IPS DF 19.7 (cell line): ENCODE data around the gene CPNE4.
"Not testable (repeated sequence)": the region's sequence is repeated elsewhere in the genome, so short reads cannot be mapped to it uniquely, and the experiment has no call there.

Experiments
- DNase-seq: peaks from one replicate; pipeline ENCODE4 v3.0.0-alpha.2; 2013; ENCODE audit warnings: low read depth, low spot score

The CPNE4 gene

DNA sequence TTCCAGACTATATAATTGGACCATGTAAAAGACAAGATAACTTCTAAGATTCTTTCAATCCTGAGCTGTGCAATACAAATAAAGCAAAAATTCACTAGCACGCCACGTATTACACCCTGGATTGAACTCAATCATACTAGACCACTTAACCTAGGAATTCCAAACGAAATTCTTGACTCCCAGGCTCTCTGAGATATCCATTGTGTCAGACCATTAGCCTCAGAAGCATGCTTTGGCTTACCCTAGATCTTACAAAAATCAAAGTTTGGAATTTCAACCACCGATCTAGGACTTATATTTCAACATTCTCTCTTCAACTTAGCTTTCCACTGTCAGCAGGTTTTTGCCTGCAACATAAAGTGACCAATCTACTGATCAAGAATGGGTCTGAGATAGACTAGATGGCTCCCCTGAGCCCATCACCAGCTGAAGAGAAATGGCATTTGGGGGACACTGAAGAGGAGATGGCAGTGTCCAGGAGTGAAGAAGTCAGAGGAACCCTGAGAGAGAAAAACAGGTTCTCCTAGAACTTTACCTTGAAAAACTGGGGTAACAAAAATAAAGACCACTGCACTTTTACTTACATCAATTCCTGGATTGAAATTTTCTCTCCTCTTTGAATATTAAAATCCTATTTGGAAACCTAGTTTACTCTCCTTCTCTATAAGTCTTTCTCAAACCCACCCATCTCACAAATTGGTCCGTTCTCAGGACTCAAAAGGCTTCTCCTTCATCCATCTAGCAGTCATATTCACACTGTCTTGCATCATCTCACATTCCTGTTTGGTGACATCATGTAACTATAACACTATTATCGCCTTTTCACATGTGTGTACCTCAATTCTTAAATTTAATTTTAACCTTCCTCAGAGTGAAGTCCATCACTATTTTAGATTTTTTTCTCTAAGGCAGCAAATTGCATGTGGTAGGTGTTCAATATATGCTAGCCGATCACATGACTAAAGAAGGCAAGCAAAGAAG lies 18.5 kb downstream of the CPNE4 start:
- no peak for DNase-seq

- DNase-seq, result no peak
Measured at GRCh38 chr3:132014105-132014504, 20.7 kb downstream of the CPNE4 start.

DNA sequence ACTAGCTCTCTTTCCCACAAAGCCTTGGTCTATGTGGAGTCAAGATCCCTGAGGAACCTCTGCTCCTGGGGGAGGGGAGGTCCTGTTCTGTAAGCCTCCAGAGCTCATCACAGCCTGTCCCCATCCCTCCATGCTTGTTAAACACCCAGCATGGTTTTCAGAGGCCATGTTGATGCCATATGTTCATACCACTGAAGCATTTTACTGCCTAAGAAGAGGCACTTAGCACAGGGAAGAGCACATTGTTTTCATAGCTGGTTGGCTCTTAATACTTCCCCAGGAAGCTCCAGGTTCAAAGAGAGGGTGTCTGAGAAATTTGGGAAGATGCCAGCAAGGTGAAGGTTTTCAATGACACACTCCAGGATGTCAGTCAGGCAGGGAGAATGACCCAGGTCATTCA lies 25.6 kb downstream of the CPNE4 start:
- no peak for DNase-seq

DNA sequence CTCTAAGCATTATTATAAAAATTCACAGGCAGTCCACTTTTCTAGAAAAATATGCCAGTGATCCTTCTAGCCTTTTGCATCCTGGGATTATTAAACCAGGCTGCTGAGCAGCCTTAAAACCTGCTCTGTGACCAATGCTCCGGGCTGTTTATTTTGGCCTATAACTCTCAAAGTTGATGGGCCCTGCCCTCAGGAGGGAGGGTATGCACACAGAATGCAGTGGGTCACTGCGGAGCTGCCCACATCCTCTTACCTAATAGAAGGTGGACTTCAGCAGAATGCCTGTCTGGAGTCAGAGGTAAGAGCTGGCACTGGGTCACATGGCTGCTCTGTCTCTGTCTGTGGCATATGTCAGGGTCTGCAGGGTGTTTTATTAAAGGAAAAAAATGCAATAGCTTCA lies 26.0 kb downstream of the CPNE4 start:
- no peak for DNase-seq

GRCh38 chr3:132007617-132008016 lies 27.2 kb downstream of the CPNE4 start:
- no peak for DNase-seq

GRCh38 chr3:132006605-132007204 lies 28.1 kb downstream of the CPNE4 start:
- no peak for DNase-seq

DNA sequence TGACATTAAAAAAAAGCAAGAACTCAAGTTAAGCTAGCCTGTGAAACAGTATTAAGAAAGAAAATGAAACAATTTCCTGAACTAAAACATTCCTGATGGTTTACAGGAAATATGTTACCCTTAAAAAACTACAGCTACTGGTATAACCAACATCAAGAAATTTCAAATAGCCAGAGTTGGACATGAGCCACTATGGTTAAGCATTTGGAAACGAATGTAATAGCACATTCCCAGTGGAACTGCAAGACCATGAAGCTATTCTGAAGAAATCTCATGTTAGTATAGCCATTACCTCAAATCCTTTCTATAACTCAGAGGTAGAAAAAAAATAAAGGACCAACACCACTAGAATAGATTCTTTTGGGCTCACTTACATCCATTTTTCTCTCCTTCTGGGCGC lies 30.2 kb downstream of the CPNE4 start:
- DNase-seq, result no peak

GRCh38 chr3:132003685-132004084 lies 31.1 kb downstream of the CPNE4 start:
- DNase-seq, result no peak

DNA sequence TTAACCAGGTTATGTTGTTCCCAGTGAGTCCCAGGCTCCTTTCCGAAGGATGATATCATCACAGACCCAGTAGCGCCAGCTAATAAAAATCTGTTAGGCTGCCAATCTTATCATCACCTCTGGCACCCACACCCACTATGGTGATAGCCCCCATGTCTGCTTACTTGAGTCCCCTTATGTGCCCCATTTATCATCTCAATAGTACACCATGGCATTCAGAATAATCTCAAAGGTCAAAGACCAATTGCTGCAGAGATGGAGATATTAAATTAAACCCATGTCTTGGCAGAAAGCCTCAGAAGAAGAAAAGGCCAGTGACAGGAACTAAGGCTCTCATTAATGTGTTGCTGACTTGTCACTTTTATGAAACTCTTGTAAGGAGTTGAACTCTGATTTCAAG lies 32.8 kb downstream of the CPNE4 start:
- no peak for DNase-seq

GRCh38 chr3:132001036-132001435 lies 33.8 kb downstream of the CPNE4 start:
- DNase-seq, result no peak

- no peak for DNase-seq
Measured at GRCh38 chr3:131998027-131998426, 36.8 kb downstream of the CPNE4 start.

DNA sequence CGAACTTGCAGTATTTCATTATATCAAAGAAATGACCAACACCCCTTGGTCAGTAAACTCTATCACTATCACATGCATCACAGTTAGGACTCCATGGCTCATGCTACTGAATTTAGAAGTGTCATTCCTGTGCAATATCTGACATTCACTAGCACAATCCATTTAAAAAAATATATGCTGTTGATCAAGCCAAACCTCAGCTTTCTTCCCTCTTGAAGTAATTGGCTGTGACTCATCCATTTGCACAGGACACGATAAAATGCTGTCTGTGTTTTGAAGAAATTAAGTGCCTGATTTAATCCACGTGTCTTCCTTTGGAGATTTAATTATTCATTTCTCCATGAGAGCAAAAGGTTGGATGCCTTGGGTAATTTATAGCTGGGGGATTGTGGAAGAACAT lies 38.9 kb downstream of the CPNE4 start:
- no peak for DNase-seq

DNA sequence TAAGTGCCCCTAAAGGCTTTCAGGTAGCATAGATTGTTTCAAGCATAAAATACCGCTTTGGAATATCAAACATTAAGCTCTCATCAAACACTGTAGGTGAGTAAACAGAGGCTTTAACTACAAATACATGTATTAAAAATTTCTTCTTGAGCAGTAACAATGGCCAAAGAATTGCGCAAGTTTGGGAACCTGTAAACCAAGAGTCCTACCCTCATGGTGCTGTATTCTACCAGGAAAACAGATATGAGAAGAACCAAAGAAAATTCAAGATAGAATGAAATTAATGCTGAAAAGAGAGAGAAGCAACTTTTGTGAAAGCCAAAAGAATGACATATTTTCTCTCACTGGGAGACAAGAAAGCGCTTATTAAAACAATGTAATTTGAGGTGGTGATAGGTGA lies 45.5 kb downstream of the CPNE4 start:
- DNase-seq, result no peak

GRCh38 chr3:131988209-131988608 lies 46.6 kb downstream of the CPNE4 start:
- no peak for DNase-seq

DNA sequence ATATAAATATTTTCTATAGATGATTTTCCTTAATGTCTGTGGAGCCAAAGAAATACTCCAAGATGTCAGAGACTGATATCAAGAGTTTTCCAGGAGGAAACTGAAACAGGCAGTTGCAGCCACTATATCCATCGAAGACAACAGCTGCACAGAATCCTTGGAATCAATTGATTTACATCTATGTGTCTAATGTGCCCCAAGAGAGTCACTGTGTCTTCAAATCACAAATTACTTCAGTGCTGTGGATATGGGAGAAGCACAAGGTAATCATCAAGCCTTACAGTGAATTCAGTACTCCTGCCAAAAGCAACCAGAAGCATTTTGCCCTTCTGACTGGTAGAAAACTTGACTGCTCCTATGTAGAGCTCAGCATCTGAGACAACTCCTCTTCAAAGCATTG lies 51.1 kb downstream of the CPNE4 start:
- no peak for DNase-seq

GRCh38 chr3:131981323-131981722 lies 53.5 kb downstream of the CPNE4 start:
- DNase-seq, result no peak

DNA sequence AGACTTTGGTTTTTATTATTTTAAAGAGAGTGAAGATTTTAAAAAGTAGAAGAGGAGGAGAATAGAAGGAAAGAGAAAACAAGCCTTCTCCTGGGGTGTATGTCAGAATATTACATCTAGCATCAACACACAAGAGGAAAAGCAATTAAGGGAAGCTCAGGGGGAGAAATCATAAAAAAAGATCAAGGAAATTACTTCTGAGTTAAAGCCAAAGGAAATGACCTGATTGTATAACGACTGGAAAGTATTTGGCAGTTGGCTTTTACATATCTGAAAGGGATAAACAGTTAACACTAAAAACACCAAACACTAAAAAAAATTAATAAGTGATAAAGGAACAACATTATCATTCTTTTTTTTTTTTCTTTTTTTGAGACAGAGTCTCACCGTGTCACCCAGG lies 58.4 kb downstream of the CPNE4 start:
- DNase-seq, result no peak

DNA sequence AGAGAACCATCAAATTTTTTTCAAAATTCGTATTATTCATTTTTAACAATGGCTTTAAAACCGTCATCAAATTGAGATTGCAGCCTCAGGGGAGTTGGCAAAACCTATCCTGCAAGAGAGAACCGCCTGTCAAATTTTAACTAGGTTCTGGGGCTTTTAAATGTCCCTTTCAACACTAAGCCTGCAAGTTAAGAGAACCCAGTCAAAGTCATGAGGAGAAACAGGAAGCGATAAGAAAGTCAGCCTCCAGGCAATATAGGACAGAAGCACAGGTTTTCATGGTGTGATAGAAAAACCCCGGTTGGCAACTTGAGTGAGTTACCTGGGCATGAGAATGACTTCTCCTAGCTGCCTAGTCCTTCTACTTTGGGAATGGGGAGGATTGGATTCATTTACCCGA lies 59.8 kb downstream of the CPNE4 start:
- no peak for DNase-seq

GRCh38 chr3:131973731-131974130 lies 61.1 kb downstream of the CPNE4 start:
- DNase-seq, result no peak

DNA sequence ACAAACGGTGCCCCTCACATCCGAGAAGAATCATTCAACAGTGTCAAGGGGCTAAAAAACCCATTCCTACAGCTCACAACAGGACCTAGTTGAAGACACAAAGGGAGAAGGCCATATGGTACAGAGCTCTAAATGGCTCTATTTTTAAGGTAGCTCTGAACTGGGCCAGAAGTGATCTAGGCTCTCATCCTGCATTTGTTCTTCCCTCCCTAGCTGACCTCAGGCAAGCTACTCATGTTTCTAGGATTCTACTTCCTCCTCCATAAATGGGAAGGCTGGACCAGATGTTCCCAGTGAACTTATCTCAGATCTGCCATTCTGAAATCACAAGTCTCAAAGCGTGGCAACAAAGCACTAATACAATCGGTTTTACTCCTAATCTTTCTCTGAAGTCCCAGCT lies 62.3 kb downstream of the CPNE4 start:
- no peak for DNase-seq

DNA sequence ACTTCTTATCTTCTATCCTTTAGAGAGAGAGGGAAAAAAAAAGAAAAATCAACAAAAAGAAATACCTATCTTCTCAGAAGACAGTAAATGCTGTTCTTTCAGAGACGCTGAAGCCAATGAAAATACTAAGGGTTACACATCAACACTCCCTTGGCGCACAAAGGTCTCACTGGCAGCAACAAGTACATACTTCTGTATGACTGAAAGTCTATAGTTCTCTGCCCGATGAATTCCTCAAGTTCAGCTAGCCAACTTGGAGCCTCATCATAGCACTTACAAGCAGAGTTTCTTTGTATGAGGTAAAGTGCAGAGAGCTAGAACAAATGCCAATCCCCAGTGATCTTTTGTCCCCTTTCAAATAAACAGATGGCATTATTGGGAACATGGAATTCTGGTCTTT lies 62.7 kb downstream of the CPNE4 start:
- no peak for DNase-seq

GRCh38 chr3:131963442-131963841 lies 71.4 kb downstream of the CPNE4 start:
- not testable (repeated sequence) for DNase-seq

GRCh38 chr3:131962982-131963381 lies 71.8 kb downstream of the CPNE4 start:
- no peak for DNase-seq
